OCI-LY3 (cell line): Measurements from ENCODE around the gene DERL2.

Experiments used
- H2AFZ ChIP-seq: fragments of 200-600, 300-600 bp; shearing (Covaris generic); 2 replicates; pipeline ENCODE4 v1.6.0; 2014; ENCODE audit warnings: antibody characterized with exemption, low read depth, low read length
- H3K27ac ChIP-seq: fragments of 200-600, 300-600 bp; sonication (generic); 2 replicates; pipeline ENCODE4 v1.5.1; 2014; ENCODE audit warnings: mild to moderate bottlenecking, low read length, moderate library complexity, mixed read lengths
- H3K27me3 ChIP-seq: fragments of 200-600, 300-600 bp; sonication (generic); 2 replicates; pipeline ENCODE4 v1.6.1; 2014; ENCODE audit warnings: low read depth, low read length, mixed read lengths
- H3K36me3 ChIP-seq: fragments of 200-600, 300-600 bp; sonication (generic); replicated peaks from 2 replicates; pipeline ENCODE3; 2014; ENCODE audit warnings: low read depth, low read length, mixed read lengths
- H3K4me1 ChIP-seq: fragments of 300-600, 200-600 bp; sonication (generic); 2 replicates; pipeline ENCODE4 v1.6.1; 2014; ENCODE audit warnings: low read length, mixed read lengths
- H3K4me2 ChIP-seq: fragments of 200-600, 300-600 bp; sonication (generic); 2 replicates; pipeline ENCODE4 v1.6.1; 2014; ENCODE audit warnings: low read length, mixed read lengths
- H3K4me3 ChIP-seq: fragments of 300-600, 200-600 bp; sonication (generic); 2 replicates; pipeline ENCODE4 v1.5.1; 2014; ENCODE audit warnings: antibody characterized with exemption, mild to moderate bottlenecking, low read length, moderate library complexity
- H3K79me2 ChIP-seq: fragments of 300-600, 200-600 bp; shearing (Covaris generic); 2 replicates; pipeline ENCODE4 v1.6.1; 2014; ENCODE audit warnings: mild to moderate bottlenecking, low read length, mixed read lengths
- H3K9ac ChIP-seq: fragments of 300-600, 200-600 bp; shearing (Covaris generic); 2 replicates; pipeline ENCODE4 v1.6.0; 2014; ENCODE audit warnings: mild to moderate bottlenecking, low read length, moderate library complexity
- H3K9me3 ChIP-seq: fragments of 200-600, 300-600 bp; shearing (Covaris generic); 2 replicates; pipeline ENCODE4 v1.6.1; 2014; ENCODE audit warnings: low read length, mixed read lengths; ENCODE audit not compliant: insufficient read depth
- H4K20me1 ChIP-seq: fragments of 200-600, 300-600 bp; sonication (generic); 2 replicates; pipeline ENCODE4 v1.6.1; 2016; ENCODE audit warnings: low read length, mixed read lengths; ENCODE audit not compliant: insufficient read depth
- CTCF ChIP-seq: fragments of 200-600, 300-600 bp; sonication (generic); IDR thresholded peaks from 2 replicates; pipeline ENCODE4 v1.5.1; 2014; ENCODE audit warnings: antibody characterized with exemption, low read length, low read depth
- EZH2phosphoT487 ChIP-seq: fragments of 200-600 bp; shearing (Covaris generic); IDR thresholded peaks from 2 replicates; pipeline ENCODE4 v1.6.1; 2018; ENCODE audit warnings: antibody characterized with exemption, mixed run types, low read depth

The DERL2 gene

GRCh38 chr17:5523249-5523648 is 37.3 kb upstream of the DERL2 start:
- Histone ChIP-seq H2AFZ (no peak overlapping the region), H3K4me2 (no peak overlapping the region), H3K36me3 (no peaks in the 10 kb centered on the region), H3K4me1 (no peaks in the 10 kb centered on the region), H4K20me1 (no peaks in the 10 kb centered on the region), H3K27me3 (no peaks in the 10 kb centered on the region), H3K79me2 (no peaks in the 10 kb centered on the region), H3K4me3 (no peak overlapping the region), H3K9me3 (no peaks in the 10 kb centered on the region), H3K9ac (no peak overlapping the region), H3K27ac (no peak overlapping the region)
- TF ChIP-seq CTCF (no peak), EZH2phosphoT487 (no peak)

GRCh38 chr17:5522476-5522875 is 36.5 kb upstream of the DERL2 start:
- no peaks in the 10 kb centered on the region for H3K79me2 ChIP-seq
- H3K4me1 ChIP-seq: no peaks in the 10 kb centered on the region
- no peaks in the 10 kb centered on the region for H4K20me1 ChIP-seq
- H3K27me3 ChIP-seq: no peaks in the 10 kb centered on the region
- TF ChIP-seq EZH2phosphoT487: no peak
- TF ChIP-seq CTCF: no peak
- H3K4me2 ChIP-seq: no peak overlapping the region
- no peak overlapping the region for H3K27ac ChIP-seq
- no peaks in the 10 kb centered on the region for H3K9me3 ChIP-seq
- no peak overlapping the region for H3K9ac ChIP-seq
- no peaks in the 10 kb centered on the region for H3K36me3 ChIP-seq
- H2AFZ ChIP-seq: no peak overlapping the region
- no peak overlapping the region for H3K4me3 ChIP-seq

- Histone ChIP-seq H3K27me3 (no peaks in the 10 kb centered on the region), H3K4me3 (no peak overlapping the region), H3K9ac (no peak overlapping the region), H3K36me3 (no peaks in the 10 kb centered on the region), H4K20me1 (no peaks in the 10 kb centered on the region), H3K9me3 (no peaks in the 10 kb centered on the region), H2AFZ (no peak overlapping the region), H3K4me1 (no peaks in the 10 kb centered on the region), H3K27ac (no peak overlapping the region), H3K79me2 (no peaks in the 10 kb centered on the region), H3K4me2 (no peak overlapping the region)
- no peak for TF ChIP-seq EZH2phosphoT487
- no peak for TF ChIP-seq CTCF
Observed at GRCh38 chr17:5516060-5516792, 30.2 kb upstream of the DERL2 start.

GRCh38 chr17:5514976-5515375 is 29.0 kb upstream of the DERL2 start:
- H2AFZ ChIP-seq: no peak overlapping the region
- no peak overlapping the region for H3K4me2 ChIP-seq
- H3K4me1 ChIP-seq: no peaks in the 10 kb centered on the region
- H3K27me3 ChIP-seq: no peaks in the 10 kb centered on the region
- H3K4me3 ChIP-seq: no peak overlapping the region
- TF ChIP-seq EZH2phosphoT487: no peak
- no peak for TF ChIP-seq CTCF
- H3K36me3 ChIP-seq: no peaks in the 10 kb centered on the region
- no peaks in the 10 kb centered on the region for H4K20me1 ChIP-seq
- no peaks in the 10 kb centered on the region for H3K9me3 ChIP-seq
- H3K27ac ChIP-seq: no peak overlapping the region
- no peak overlapping the region for H3K9ac ChIP-seq
- no peaks in the 10 kb centered on the region for H3K79me2 ChIP-seq
